Vagina (tissue), 2 donors: ENCODE data around the gene REXO4.

Experiments
- CTCF ChIP-seq, 3 experiments: fragments of 450-650 bp in 2 of 3; fragments of 200-600 bp in 1 of 3; sonication (generic) in 1 of 3; IDR thresholded peaks; one replicate each; pipeline ENCODE4 v1.5.1; 2017 to 2019; ENCODE audit warnings: antibody characterized with exemption in 3 of 3, mild to moderate bottlenecking in 2 of 3, moderate library complexity in 2 of 3
- POLR2A ChIP-seq, 2 donors: fragments of 450-650 bp; IDR thresholded peaks; one replicate each; pipeline ENCODE4 v1.6.1; 2017; ENCODE audit warnings: antibody characterized with exemption in 2 of 2, mild to moderate bottlenecking in 2 of 2, moderate library complexity in 2 of 2
- POLR2AphosphoS5 ChIP-seq, 2 donors: sonication (generic); formaldehyde crosslinking; IDR thresholded peaks; one replicate each; pipeline ENCODE4 v1.9.0; 2017; ENCODE audit warnings: antibody characterized with exemption in 2 of 2, mild to moderate bottlenecking in 2 of 2, low read depth in 1 of 2; ENCODE audit not compliant: insufficient read depth in 1 of 2

- no peak for TF ChIP-seq POLR2A (IDR thresholded peaks at IDR 0.05)
- TF ChIP-seq CTCF (IDR thresholded peaks at IDR 0.05): no peak
- TF ChIP-seq POLR2AphosphoS5 (IDR thresholded peaks at IDR 0.05; ENCODE audit: insufficient read depth in 1 of 2, low read depth in 1 of 2): no peak
Observed at GRCh38 chr9:133453651-133454050, 35.8 kb upstream of the REXO4 start.
